Mucosa of rectum (tissue), 2 donors: ENCODE measurements around the gene RBKS.

Source experiments
- H3K27ac ChIP-seq, 2 donors: one replicate each; pipeline ENCODE4 v1.7.0; 2013; ENCODE audit warnings: inconsistent platforms in 2 of 2, low read depth in 2 of 2, low read length in 2 of 2
- H3K27me3 ChIP-seq, 2 donors: one replicate each; pipeline ENCODE4 v1.7.0; 2013; ENCODE audit warnings: low read length in 2 of 2; ENCODE audit not compliant: control insufficient read depth in 2 of 2, insufficient read depth in 2 of 2
- H3K36me3 ChIP-seq, 2 donors: one replicate each; pipeline ENCODE4 v1.7.0; 2013; ENCODE audit warnings: low read length in 2 of 2; ENCODE audit not compliant: control insufficient read depth in 2 of 2, insufficient read depth in 2 of 2
- H3K4me1 ChIP-seq, 2 donors: one replicate each; pipeline ENCODE4 v1.7.0; 2013; ENCODE audit warnings: low read length in 2 of 2, mild to moderate bottlenecking in 1 of 2; ENCODE audit not compliant: control insufficient read depth in 2 of 2, insufficient read depth in 2 of 2
- H3K4me3 ChIP-seq, 2 donors: one replicate each; pipeline ENCODE4 v1.7.0; 2013; ENCODE audit warnings: low read length in 2 of 2
- H3K9ac ChIP-seq, 2 donors: one replicate each; pipeline ENCODE4 v1.7.0; 2013; ENCODE audit warnings: low read length in 2 of 2, low read depth in 1 of 2, mild to moderate bottlenecking in 1 of 2
- H3K9me3 ChIP-seq, 2 donors: one replicate each; pipeline ENCODE4 v1.7.0; 2013; ENCODE audit warnings: low read length in 2 of 2; ENCODE audit not compliant: control insufficient read depth in 2 of 2
- donor health status: healthy.
- donor health status: Normal muscosa, but diverticular disease.

Gene RBKS

DNA sequence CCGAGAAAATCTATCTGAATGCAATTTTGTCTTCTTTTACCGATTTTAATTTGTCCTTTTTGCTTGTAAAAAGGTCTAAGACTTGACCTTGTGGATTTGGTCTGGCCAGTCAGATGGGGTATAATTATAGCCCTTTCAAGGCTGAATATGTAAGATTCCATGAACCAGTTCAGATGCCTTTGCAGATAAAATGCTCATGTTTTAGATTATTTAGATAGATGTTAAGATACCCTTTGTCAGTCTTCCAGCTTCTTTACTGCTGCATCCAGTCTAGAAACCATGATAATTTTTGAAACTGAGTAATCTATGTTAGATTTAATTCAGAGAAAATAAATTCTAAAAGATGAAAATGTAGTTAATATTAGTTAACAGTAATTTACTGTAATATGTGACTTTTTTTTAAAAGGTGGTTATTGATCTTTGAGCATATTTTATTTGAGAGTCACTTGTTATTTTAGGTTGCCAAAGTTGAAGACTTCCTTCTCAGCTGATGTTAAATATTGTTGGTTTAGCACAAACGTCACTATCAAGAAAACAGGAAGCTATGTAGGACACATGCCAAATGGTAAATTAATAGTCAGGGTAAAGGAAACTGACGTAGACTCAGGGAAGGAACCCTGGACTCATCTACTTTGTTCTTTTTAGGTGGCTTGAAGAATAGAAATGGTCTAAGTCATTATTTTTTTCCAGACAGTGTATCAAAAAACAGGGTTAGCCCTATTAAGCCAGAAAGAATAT lies 30.1 kb upstream of the RBKS start:
- Histone ChIP-seq H3K27me3 (no peaks in the 10 kb centered on the region), H3K27ac (no peak overlapping the region), H3K9me3 (no peaks in the 10 kb centered on the region), H3K9ac (no peak overlapping the region), H3K36me3 (no peaks in the 10 kb centered on the region), H3K4me3 (no peak overlapping the region), H3K4me1 (peaks cover 7 to 12% of the 10 kb centered on the region in 2 donors)

DNA sequence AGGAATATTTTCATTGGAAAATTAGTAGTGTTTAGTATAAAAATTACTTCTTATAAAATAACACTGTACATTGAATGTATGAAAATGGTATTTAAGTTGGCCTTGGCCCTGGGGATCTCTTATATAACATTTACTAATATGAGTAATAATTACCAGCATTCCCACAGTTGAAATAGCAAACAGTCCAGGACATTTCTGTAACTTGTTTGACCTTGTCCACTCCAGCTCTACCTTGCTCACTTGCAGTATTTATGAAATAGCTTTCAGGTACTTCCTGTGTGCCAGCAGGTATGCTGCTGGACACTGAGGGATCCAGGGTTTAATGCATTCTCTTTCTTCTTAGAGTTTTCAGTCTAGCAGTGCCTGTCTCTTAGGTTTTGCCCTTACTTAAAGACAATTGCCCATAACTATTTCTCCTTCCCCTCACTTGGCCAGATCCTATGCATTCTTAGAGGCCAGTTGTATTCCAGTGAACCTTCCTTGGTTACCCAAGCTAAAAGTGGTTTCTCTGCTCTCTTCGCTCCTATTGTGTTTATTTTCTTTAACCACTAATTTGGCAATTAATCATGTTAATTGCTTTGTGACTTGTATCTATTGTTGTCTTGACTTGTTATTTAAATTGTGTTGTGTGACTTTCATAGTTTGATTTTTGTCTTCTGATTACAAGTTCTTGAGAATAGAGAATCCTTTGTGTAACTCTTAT lies 26.3 kb upstream of the RBKS start:
- Histone ChIP-seq H3K27me3 (no peaks in the 10 kb centered on the region), H3K4me1 (peaks cover 0 to 4% of the 10 kb centered on the region in 2 donors), H3K9me3 (no peaks in the 10 kb centered on the region), H3K4me3 (no peak overlapping the region), H3K36me3 (no peaks in the 10 kb centered on the region), H3K27ac (no peak overlapping the region), H3K9ac (no peak overlapping the region)

DNA sequence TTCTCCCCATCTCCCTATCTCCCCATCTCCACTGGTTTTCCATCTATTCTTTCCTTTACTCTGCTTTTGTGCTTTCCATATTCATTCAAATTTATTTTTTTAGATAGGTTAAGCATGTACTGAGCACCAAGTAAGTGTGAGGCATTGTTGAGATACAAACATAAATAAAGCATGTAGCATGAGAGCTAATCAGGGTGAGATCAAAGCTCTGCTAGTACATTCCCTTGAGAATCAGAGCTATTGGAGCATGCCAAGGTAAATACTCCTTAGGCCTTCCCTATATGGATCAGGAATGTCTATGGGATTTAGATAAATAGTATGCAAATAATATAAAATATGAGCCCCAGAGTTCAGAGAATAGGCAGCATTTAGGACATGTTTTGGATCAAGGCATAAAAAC lies 25.7 kb upstream of the RBKS start:
- H3K9me3 ChIP-seq, result no peaks in the 10 kb centered on the region
- H3K27me3 ChIP-seq, result no peaks in the 10 kb centered on the region
- no peak overlapping the region for H3K4me3 ChIP-seq
- no peak overlapping the region for H3K9ac ChIP-seq
- H3K36me3 ChIP-seq, result no peaks in the 10 kb centered on the region
- peaks cover 0 to 4% of the 10 kb centered on the region in 2 donors for H3K4me1 ChIP-seq
- no peak overlapping the region for H3K27ac ChIP-seq

DNA sequence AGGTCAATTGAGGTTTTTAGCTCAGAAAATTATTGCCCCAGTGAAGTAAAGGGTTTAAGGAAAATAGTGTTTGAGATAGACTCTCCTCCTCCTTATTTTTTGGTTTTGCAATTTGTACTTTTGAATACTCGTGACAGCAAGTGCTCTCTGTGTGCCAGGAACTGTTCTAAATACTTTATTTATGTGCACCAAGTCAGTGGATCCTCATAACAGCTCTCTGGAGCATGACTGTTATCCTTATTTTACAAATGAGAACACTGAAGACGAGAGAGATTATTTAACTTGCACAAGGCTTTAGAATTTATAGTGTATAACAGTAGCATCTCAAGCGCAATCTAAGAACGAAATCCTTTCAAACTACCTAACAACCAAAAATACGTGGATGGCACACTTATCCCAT lies 25.0 kb upstream of the RBKS start:
- H3K9ac ChIP-seq, result no peak overlapping the region
- H3K4me3 ChIP-seq, result no peak overlapping the region

GRCh38 chr2:27914805-27915175 lies 24.6 kb upstream of the RBKS start:
- Histone ChIP-seq H3K9ac (no peak overlapping the region), H3K27ac (peak overlapping the region in 1 of 2 donors; percentile 40), H3K9me3 (no peaks in the 10 kb centered on the region), H3K4me3 (no peak overlapping the region), H3K4me1 (peaks cover 0 to 4% of the 10 kb centered on the region in 2 donors), H3K36me3 (no peaks in the 10 kb centered on the region), H3K27me3 (no peaks in the 10 kb centered on the region)

More for the DNA sequence above, 25.0 kb upstream of the RBKS start:
- H3K27me3 ChIP-seq, result no peaks in the 10 kb centered on the region
- peak overlapping the region in 1 of 2 donors; percentile 40 for H3K27ac ChIP-seq
- no peaks in the 10 kb centered on the region for H3K9me3 ChIP-seq
- no peaks in the 10 kb centered on the region for H3K36me3 ChIP-seq
- peaks cover 0 to 4% of the 10 kb centered on the region in 2 donors for H3K4me1 ChIP-seq

DNA sequence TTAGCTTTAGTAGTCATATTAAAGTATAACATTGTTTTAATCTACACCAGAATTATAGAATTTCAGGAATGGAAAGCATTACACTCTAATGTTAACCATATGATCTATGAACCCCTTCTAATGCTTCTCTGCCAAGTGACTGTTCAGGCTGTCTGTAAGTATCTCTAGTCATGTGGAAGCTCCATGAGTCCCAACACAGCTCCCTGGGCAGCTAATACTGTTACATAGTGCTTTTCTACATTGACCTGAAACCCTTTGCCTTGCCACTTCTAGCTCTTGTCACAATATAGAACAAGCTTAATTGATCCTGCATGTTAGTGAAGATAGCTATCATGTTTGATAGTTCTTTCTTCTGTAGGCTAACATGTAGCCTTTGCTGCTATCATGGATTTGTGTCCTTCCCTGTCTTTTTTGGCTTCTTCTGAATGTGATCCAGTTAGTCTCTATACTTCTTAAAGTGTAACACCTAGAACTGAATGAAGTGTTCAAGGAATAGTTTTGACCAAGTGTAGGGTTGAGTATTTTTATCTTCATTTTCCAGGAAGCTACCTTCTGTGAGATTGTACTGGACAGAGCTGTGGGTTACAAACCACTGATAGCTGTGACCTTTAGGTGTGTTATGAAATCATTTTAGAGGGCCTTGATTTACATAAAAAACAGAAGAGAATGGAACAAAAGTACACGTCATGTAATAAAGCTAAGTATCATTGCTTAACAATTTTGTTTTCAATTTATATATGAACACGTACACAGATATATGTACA lies 24.0 kb upstream of the RBKS start:
- Histone ChIP-seq H3K27ac (no peak overlapping the region), H3K9ac (no peak overlapping the region), H3K9me3 (no peaks in the 10 kb centered on the region), H3K4me3 (no peak overlapping the region), H3K36me3 (no peaks in the 10 kb centered on the region), H3K27me3 (no peaks in the 10 kb centered on the region), H3K4me1 (peaks cover 0 to 4% of the 10 kb centered on the region in 2 donors)

DNA sequence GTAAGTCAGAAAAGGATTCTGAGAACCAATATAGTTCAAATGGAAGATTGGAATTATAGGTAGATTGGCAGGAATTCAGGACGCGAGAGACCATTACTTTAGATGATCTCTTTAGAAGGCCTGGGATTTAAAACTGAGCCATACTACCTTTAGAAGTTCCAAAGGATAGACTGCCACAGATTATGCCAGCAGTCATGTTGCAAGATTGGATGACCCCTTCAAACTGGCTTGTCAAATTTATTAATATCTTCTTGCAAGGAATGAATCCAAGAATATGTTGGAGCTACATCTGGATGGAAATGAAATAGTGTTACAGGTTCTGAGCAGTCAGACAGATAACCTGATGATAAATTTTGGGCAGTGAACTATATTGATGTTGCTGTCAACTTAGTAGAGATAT lies 22.3 kb upstream of the RBKS start:
- Histone ChIP-seq H3K27ac (no peak overlapping the region), H3K36me3 (no peaks in the 10 kb centered on the region), H3K9ac (no peak overlapping the region), H3K4me3 (no peak overlapping the region), H3K9me3 (no peaks in the 10 kb centered on the region), H3K4me1 (peaks cover 0 to 4% of the 10 kb centered on the region in 2 donors), H3K27me3 (no peaks in the 10 kb centered on the region)

- H3K9ac ChIP-seq, result no peak overlapping the region
- no peaks in the 10 kb centered on the region for H3K9me3 ChIP-seq
- no peaks in the 10 kb centered on the region for H3K36me3 ChIP-seq
- no peak overlapping the region for H3K27ac ChIP-seq
- H3K27me3 ChIP-seq, result no peaks in the 10 kb centered on the region
- peaks cover 0 to 4% of the 10 kb centered on the region in 2 donors for H3K4me1 ChIP-seq
- H3K4me3 ChIP-seq, result no peak overlapping the region
These were observed 21.4 kb upstream of the RBKS start for GRCh38 chr2:27911458-27912210.

DNA sequence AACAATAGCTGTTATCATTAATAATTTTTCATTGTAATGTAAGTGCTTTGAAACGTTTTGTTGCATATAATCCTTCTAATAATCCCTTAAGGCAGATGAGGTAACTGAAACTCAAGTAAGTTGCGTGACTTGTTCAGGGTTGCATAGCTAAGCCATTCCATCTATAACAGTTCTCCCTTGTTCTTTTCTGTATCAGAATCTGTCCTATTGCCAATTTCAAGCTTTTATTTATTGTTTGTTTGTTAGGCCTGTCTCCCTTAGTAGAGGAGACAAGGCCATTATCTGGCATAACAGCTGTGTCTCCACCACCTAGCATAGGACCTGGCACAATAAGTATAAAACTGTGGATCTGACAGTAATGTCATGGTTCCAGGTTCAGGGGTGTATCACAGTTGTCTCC lies 19.7 kb upstream of the RBKS start:
- no peak overlapping the region for H3K4me3 ChIP-seq
- H3K27ac ChIP-seq, result no peak overlapping the region
- H3K9me3 ChIP-seq, result no peaks in the 10 kb centered on the region
- no peaks in the 10 kb centered on the region for H3K36me3 ChIP-seq
- H3K9ac ChIP-seq, result no peak overlapping the region
- peaks cover 0 to 2% of the 10 kb centered on the region in 2 donors for H3K4me1 ChIP-seq
- no peaks in the 10 kb centered on the region for H3K27me3 ChIP-seq
